Neural cell (in vitro differentiated cells): ENCODE data around the gene C9orf72.

ENCODE experiments used
- EP300 ChIP-seq: fragments of 450-650 bp; conservative IDR thresholded peaks from 2 replicates; pipeline ENCODE4 v1.6.1; 2014; ENCODE audit warnings: antibody characterized with exemption, mild to moderate bottlenecking, moderate library complexity; ENCODE audit not compliant: poor library complexity, severe bottlenecking
- EZH2 ChIP-seq: fragments of 200-600, 300-800 bp; shearing (Covaris generic), sonication (generic); IDR thresholded peaks from 2 replicates; pipeline ENCODE4 v1.6.1; 2014; ENCODE audit warnings: antibody characterized with exemption, low read length, borderline replicate concordance, mild to moderate bottlenecking; ENCODE audit not compliant: insufficient read depth, poor library complexity, severe bottlenecking
- MXI1 ChIP-seq: fragments of 450-650 bp; conservative IDR thresholded peaks from 2 replicates; pipeline ENCODE4 v1.6.1; 2014; ENCODE audit warnings: antibody characterized with exemption, mild to moderate bottlenecking; ENCODE audit not compliant: poor library complexity, severe bottlenecking
- POLR2AphosphoS5 ChIP-seq: IDR thresholded peaks from 2 replicates; pipeline ENCODE4 v1.6.1; 2012
- SMC3 ChIP-seq: fragments of 450-650 bp; conservative IDR thresholded peaks from 2 replicates; pipeline ENCODE4 v1.6.1; 2014; ENCODE audit warnings: antibody characterized with exemption, mild to moderate bottlenecking, moderate library complexity; ENCODE audit not compliant: poor library complexity
- TAF1 ChIP-seq: IDR thresholded peaks from 2 replicates; pipeline ENCODE4 v1.6.1; 2012; ENCODE audit warnings: low read depth
- TF ChIP-seq, protein P1 (sequence below): fragments of 450-650 bp; IDR thresholded peaks from 2 replicates; pipeline ENCODE4 v1.5.1; 2014; ENCODE audit warnings: antibody characterized with exemption, mild to moderate bottlenecking, moderate library complexity; ENCODE audit not compliant: poor library complexity, severe bottlenecking
- TF ChIP-seq, protein P2 (sequence below): IDR thresholded peaks from 2 replicates; pipeline ENCODE4 v1.6.1; 2012; ENCODE audit warnings: borderline replicate concordance

DNA sequence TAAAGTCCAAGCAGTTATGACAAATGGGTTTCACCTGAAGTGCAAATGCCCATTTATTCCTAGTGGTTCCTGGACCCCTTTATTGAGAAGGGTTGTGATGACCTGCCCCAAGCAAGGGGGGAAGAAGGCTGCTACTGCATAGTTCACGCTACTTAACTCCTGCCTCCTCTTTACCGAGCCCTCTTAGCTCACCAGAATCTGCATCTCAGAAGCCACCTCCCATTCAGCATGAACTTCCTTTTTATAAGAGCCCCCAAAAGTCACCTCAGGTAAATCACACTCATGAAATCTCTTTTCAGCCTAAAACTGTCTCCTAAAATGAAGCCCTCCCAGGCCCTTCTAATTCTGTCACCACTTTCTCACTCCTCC lies 26.6 kb upstream of the C9orf72 start:
- TF ChIP-seq, protein P1, sequence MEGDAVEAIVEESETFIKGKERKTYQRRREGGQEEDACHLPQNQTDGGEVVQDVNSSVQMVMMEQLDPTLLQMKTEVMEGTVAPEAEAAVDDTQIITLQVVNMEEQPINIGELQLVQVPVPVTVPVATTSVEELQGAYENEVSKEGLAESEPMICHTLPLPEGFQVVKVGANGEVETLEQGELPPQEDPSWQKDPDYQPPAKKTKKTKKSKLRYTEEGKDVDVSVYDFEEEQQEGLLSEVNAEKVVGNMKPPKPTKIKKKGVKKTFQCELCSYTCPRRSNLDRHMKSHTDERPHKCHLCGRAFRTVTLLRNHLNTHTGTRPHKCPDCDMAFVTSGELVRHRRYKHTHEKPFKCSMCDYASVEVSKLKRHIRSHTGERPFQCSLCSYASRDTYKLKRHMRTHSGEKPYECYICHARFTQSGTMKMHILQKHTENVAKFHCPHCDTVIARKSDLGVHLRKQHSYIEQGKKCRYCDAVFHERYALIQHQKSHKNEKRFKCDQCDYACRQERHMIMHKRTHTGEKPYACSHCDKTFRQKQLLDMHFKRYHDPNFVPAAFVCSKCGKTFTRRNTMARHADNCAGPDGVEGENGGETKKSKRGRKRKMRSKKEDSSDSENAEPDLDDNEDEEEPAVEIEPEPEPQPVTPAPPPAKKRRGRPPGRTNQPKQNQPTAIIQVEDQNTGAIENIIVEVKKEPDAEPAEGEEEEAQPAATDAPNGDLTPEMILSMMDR = no peak
- no peak for TF ChIP-seq EP300
- no peak for TF ChIP-seq POLR2AphosphoS5
- no peak for TF ChIP-seq TAF1
- TF ChIP-seq MXI1 = no peak
- no peak for TF ChIP-seq SMC3
- no peak for TF ChIP-seq EZH2
- TF ChIP-seq, protein P2, sequence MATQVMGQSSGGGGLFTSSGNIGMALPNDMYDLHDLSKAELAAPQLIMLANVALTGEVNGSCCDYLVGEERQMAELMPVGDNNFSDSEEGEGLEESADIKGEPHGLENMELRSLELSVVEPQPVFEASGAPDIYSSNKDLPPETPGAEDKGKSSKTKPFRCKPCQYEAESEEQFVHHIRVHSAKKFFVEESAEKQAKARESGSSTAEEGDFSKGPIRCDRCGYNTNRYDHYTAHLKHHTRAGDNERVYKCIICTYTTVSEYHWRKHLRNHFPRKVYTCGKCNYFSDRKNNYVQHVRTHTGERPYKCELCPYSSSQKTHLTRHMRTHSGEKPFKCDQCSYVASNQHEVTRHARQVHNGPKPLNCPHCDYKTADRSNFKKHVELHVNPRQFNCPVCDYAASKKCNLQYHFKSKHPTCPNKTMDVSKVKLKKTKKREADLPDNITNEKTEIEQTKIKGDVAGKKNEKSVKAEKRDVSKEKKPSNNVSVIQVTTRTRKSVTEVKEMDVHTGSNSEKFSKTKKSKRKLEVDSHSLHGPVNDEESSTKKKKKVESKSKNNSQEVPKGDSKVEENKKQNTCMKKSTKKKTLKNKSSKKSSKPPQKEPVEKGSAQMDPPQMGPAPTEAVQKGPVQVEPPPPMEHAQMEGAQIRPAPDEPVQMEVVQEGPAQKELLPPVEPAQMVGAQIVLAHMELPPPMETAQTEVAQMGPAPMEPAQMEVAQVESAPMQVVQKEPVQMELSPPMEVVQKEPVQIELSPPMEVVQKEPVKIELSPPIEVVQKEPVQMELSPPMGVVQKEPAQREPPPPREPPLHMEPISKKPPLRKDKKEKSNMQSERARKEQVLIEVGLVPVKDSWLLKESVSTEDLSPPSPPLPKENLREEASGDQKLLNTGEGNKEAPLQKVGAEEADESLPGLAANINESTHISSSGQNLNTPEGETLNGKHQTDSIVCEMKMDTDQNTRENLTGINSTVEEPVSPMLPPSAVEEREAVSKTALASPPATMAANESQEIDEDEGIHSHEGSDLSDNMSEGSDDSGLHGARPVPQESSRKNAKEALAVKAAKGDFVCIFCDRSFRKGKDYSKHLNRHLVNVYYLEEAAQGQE = no peak
